Measurements from ENCODE around the gene SLCO3A1.

Gene SLCO3A1

GRCh38 chr15:91853511-91853947, at the start of gene SLCO3A1:
Gene SLCO3A1 (plus strand): TSS chr15:91853708.
- DNase-seq (ENCODE audit: low spot score), result peak; percentile 66

- DNase-seq (ENCODE audit: low spot score), result no peak
Measured at GRCh38 chr15:91807122-91807521, 46.4 kb upstream of the SLCO3A1 start.

DNA sequence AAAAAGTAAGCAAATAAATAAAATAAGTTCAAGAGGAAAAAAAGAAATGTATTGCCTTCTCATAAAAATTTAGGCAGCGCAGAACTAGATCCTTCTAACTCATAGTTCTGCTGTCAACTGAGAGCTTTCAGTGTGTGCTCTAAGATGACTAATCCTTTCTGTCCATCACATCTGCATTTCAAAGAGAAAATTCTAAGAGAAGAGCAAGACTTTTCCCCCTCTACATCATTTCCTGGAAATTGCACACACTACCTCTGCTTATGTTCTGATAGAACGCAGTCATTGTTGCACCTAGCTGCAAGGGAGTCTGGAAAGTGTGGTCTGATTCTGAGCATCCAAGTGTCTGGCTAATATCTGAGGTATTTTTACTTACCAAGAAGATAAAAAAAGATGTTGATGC, 39.6 kb upstream of the SLCO3A1 start:
- DNase-seq (ENCODE audit: low spot score), result no peak

- DNase-seq (ENCODE audit: low spot score), result no peak
Measured at GRCh38 chr15:91816942-91817341, 36.6 kb upstream of the SLCO3A1 start.

DNA sequence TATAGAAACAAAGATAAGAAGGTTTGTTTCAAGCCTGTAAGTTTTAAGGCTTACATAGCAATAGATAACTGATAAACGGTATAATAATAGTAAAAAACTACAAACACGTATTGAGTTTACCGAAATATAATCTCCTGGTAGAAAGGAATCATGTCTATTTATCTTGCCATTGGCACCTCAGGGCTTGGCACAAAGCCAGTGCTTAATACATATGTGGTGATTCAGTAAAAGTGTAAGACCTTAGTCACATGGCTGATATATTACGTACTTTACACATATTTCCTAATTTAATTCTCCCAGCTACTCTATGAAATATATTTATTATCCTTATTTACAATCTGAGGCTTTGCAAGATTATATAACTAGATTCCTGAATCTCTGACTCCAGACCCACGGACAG, 32.0 kb upstream of the SLCO3A1 start:
- no peak for DNase-seq (ENCODE audit: low spot score)

DNA sequence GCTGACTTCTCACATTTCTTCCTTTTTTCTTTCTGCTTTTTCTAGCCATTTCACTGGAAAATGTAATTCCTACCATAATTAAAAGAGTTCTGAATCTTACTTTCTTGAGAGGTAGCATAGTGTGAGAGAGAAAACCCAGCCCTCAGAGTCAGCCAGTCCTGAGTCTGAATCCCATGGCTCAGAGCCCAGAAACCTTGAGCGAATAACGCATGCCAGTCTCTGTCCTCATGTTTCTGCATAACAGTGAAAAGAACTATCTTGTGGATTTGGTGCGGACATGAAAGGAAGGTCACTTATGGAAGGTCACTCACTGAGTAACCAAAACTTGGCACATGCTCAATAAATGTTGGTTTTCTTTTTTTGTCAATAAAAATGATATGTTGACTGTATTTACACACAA, 29.3 kb upstream of the SLCO3A1 start:
- DNase-seq (ENCODE audit: low spot score), result no peak

DNA sequence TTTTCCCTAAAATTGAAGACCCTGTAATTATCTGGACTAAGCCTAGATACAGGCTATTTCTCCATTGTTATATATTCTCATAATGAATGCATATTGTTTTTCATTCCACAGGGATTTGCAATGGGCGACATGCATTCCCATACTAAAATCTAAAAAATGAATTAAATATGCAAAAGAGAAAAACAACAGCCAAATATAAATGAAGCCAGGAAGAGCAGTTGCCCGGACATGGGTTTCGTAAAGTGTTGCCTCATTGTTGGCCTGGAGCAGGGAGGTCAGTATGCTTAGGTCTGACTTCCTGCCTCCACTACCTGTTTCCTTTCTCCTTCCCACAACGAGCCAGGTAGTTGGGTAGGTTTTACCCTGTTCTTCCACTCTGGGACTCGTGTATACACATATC, 27.1 kb upstream of the SLCO3A1 start:
- no peak for DNase-seq (ENCODE audit: low spot score)

DNA sequence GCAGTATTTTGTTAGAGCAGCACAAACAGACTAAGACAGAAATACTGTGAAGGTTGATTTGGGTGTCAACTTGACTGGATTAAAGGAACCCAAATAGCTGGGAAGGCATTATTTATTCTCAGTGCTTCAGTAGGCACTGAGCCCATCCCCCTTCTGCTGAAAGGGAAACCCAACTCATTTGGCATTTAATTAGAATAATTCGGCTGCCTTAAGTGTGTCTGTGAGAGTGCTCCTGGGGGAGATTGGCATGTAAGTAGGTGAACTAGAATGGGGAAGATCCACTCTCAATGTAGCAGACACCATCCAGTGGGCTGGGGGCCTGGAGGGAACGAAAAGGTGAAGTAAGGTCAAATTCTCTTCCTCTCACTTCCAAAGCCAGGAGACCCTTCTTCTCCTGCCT, 20.5 kb upstream of the SLCO3A1 start:
- no peak for DNase-seq (ENCODE audit: low spot score)

GRCh38 chr15:91839867-91840266, 13.6 kb upstream of the SLCO3A1 start:
- no peak for DNase-seq (ENCODE audit: low spot score)

- DNase-seq (ENCODE audit: low spot score), result no peak
Measured at GRCh38 chr15:91841861-91842260, 11.6 kb upstream of the SLCO3A1 start.

GRCh38 chr15:91844341-91844740, 9.2 kb upstream of the SLCO3A1 start:
- no peak for DNase-seq (ENCODE audit: low spot score)

GRCh38 chr15:91844928-91845327, 8.6 kb upstream of the SLCO3A1 start:
- DNase-seq (ENCODE audit: low spot score), result no peak

DNA sequence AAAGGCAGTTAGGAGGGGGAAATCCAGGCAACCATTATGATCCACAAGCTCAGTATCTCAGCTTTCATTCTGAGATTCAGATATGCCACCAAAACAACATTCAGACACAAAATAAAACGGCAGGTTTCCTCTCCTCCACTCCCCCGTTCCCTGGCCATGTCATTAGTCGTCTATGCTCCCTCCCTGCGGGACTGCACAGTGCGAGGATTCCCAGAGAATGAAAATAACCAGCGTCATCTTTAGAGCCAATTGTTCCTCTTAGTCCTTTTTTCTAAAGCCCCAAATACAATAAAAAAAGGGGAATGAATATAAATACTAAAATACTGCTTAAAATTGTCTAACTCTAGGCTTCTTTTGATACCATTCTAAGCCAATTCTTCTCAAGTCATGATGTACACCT, 7.8 kb upstream of the SLCO3A1 start:
- no peak for DNase-seq (ENCODE audit: low spot score)

- DNase-seq (ENCODE audit: low spot score), result no peak
Measured at GRCh38 chr15:91849180-91849579, 4.3 kb upstream of the SLCO3A1 start.

- DNase-seq (ENCODE audit: low spot score), result peak; percentile 70
Measured at GRCh38 chr15:91849749-91850161, 3.8 kb upstream of the SLCO3A1 start.

DNA sequence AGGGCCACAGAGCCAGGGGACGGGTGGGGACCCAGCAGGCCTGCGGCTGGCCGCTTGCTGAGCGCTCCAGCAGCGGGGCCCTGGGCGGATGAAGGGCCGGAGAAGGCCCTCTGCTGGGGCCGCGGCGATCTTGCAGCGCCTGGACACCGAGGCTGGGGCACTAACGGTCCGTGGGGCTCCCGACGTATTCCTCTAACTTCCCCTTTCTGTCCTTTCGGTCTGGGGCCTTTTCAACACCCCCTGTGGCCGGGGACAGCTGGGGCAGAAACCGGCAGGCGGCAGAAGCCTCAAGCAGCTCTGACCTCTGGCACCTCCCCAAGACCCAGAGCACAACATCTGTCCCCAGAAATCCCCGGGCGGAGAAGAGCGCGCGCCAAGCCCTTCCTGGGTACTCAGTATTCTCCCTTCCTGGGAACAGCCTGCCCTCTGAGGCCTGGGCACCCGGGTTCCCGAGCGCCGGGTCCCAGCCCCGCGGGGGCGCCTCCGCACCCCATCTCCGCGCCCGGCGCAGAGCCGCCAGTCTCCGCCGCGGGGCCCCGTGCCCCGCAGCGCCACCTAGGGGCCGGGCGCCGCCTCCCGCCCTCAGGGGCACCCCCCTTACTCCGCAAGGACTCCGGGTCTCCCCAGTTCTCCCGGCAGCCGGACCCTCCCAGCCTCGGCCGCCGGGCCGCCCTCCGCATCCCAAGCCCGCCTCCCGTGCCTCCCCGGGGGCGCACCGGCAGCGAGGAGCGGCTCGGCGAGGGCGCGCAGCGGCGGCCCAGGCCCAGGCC, 582 bp upstream of the SLCO3A1 start:
- peak; percentile 87 for DNase-seq (ENCODE audit: low spot score)

DNA sequence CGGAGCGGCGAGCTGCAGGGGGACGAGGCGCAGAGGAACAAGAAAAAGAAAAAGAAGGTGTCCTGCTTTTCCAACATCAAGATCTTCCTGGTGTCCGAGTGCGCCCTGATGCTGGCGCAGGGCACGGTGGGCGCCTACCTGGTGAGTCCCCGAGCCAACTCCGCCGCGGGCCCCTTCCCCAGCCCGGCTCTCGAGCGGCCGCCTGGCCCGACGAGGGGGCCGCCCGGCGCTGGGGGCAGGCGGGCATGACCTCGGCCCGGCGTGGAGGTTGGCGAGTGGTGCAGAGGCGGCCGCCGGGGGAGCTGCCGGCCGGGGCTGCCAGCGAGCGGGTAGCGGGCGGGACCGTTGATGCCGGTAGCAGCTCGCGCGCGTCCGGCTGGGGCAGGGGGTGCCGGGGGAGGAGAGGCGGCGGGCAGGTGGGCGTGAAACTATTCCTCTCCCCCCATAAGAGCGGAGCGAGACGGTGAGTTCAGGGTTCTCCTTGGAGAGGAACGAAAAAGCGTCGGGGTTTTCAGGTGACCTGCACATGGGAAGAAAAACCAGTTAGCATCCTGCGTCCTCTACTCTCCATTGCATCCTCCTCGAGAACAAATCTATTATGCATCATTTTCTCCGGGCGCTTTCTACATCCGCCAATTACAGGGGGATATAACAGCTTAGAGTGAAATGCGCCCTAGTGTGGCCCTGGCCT, 585 bp downstream of the SLCO3A1 start:
- DNase-seq (ENCODE audit: low spot score), result peak; percentile 49

DNA sequence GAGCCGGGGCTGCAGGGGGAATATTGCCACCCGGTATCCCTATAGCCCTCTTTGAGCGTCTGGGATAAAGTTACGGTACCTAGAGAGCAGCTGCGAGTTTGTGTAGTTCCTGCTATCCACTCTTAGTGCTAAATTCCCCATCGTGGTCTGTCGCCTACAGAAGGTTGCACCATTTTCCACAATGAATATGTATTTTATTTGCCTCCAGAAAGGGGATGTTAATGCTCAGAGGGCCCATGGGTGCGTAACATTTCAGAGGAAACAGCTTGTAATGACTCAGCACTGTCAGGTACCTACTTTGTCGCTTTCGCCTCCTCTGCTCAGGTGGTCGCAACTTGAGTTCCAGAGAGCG, 1.1 kb downstream of the SLCO3A1 start:
- no peak for DNase-seq (ENCODE audit: low spot score)

- DNase-seq (ENCODE audit: low spot score), result no peak
Measured at GRCh38 chr15:91855241-91855640, 1.7 kb downstream of the SLCO3A1 start.

GRCh38 chr15:91855684-91856489, 2.4 kb downstream of the SLCO3A1 start:
- no peak for DNase-seq (ENCODE audit: low spot score)

DNA sequence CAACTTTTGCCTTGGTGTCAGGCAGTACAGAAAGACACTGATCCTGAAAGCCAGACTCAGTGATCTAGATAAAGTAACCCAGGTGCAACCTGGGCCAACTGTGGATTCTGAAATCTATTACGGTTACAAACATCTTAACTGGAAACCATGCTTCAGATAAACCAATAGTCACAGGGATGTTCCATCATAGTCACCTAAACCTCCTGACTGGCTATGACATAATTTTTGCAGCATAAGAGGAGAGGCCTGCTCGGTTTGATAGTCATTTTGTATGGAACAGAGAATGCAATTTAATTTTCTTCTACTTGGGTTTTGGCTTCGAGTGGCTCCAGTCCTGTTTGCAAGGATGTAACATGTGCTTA, 3.7 kb downstream of the SLCO3A1 start:
- DNase-seq (ENCODE audit: low spot score), result no peak

- no peak for DNase-seq (ENCODE audit: low spot score)
Measured at GRCh38 chr15:91857772-91858171, 4.3 kb downstream of the SLCO3A1 start.

GRCh38 chr15:91860498-91860897, 7.0 kb downstream of the SLCO3A1 start:
- DNase-seq (ENCODE audit: low spot score), result no peak

All from AG08395 (cell line).